ENCODE data around the gene NFATC3.

DNA sequence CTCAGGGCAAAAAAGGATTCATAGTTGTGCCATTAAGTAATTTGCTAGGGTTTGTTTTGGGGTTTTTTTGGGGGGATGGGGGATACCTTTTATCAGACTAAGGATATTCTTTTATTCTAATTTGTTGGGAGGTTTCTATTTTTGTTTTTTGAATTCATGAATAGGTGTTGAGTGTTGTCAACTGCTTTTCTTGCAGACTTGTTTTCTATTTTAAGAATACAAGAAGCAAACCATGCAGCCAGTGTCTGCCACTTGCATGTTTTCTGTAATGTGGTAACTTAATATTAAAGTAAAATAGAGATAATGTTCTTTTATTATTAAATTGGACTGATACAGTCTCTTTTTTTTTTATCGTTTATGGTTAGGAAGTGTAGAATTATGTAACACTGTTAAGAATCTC is 49.5 kb downstream of the NFATC3 start:
- no peak for TF ChIP-seq EZH2 (IDR thresholded peaks at IDR 0.05; ENCODE audit: low read length, unreplicated experiment)
- TF ChIP-seq, protein P1, sequence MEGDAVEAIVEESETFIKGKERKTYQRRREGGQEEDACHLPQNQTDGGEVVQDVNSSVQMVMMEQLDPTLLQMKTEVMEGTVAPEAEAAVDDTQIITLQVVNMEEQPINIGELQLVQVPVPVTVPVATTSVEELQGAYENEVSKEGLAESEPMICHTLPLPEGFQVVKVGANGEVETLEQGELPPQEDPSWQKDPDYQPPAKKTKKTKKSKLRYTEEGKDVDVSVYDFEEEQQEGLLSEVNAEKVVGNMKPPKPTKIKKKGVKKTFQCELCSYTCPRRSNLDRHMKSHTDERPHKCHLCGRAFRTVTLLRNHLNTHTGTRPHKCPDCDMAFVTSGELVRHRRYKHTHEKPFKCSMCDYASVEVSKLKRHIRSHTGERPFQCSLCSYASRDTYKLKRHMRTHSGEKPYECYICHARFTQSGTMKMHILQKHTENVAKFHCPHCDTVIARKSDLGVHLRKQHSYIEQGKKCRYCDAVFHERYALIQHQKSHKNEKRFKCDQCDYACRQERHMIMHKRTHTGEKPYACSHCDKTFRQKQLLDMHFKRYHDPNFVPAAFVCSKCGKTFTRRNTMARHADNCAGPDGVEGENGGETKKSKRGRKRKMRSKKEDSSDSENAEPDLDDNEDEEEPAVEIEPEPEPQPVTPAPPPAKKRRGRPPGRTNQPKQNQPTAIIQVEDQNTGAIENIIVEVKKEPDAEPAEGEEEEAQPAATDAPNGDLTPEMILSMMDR (conservative IDR thresholded peaks at IDR 0.05; ENCODE audit: low read depth, low read length): no peak

Measured in PC-3 (cell line).